ENCODE measurements around the gene KCNS1. TPM values are rescaled to one million over a fixed set of nuclear protein-coding genes. Genes with fewer than 3 reads are reported as not detected.

The KCNS1 gene
- total RNA-seq, 1 experiment from 2014 or later: not detected

GRCh38 chr20:45136911-45137310, 36.0 kb upstream of the KCNS1 start:
- H3K27me3 ChIP-seq (ENCODE audit: control insufficient read depth, insufficient read depth, low read length): peaks cover 3% of the 10 kb centered on the region; the same call in 1 of the 2 replicates
- intact Hi-C loops (cut with micrococcal nuclease; ENCODE audit: unreplicated experiment): loop anchor here (10.0 kb wide), 1 partner anchor 148 kb away; no protein-coding TSS in a partner anchor
- ChIA-PET CTCF (no interaction called here), POLR2A (interaction anchor here (0.6 kb wide), 2 partner anchors 76 to 117 kb away, joined by 4 to 10 read pairs; no protein-coding TSS in a partner anchor)
- TF ChIP-seq SIN3A (IDR thresholded peaks at IDR 0.05; ENCODE audit: borderline replicate concordance, insufficient read depth, low read depth, low read length): no peak
- TF ChIP-seq TCF7L2 (IDR thresholded peaks at IDR 0.05; ENCODE audit: low read depth, low read length): no peak
- no peak for TF ChIP-seq CTCF (IDR thresholded peaks at IDR 0.05)
- TF ChIP-seq REST (IDR thresholded peaks at IDR 0.05; ENCODE audit: insufficient read depth in 1 of 2, low read depth in 2 of 2, low read length in 1 of 2): no peak
- TF ChIP-seq POLR2AphosphoS5 (IDR thresholded peaks at IDR 0.05; ENCODE audit: low read depth, low read length): no peak
- H3K27ac ChIP-seq (ENCODE audit: low read length): no peak overlapping the region
- H3K36me3 ChIP-seq (ENCODE audit: control insufficient read depth, insufficient read depth, low read length): no peaks in the 10 kb centered on the region
- ATAC-seq (no peak), DNase-seq (ENCODE audit: low read depth, low spot score) (no peak)
- BruUV-seq (replicated peaks): no TSS peak
- H3K4me1 ChIP-seq (ENCODE audit: control insufficient read depth, insufficient read depth, low read length): no peaks in the 10 kb centered on the region
- in situ Hi-C loops (cut with HindIII; ENCODE audit: low pct_unique_long_range_greater_than_20kb, low sequenced_read_pairs): no loop called here
- H3K9me3 ChIP-seq (ENCODE audit: control insufficient read depth, insufficient read depth, low read depth, low read length): no peaks in the 10 kb centered on the region
- no peak overlapping the region for H3K4me3 ChIP-seq (ENCODE audit: low read depth in 2 of 2, low read length in 2 of 2)

- ATAC-seq: no peak
- H3K36me3 ChIP-seq (ENCODE audit: control insufficient read depth, insufficient read depth, low read length): no peaks in the 10 kb centered on the region
- peaks cover 14% of the 10 kb centered on the region for H3K27me3 ChIP-seq (ENCODE audit: control insufficient read depth, insufficient read depth, low read length)
- H3K27ac ChIP-seq (ENCODE audit: low read length): no peak overlapping the region
- no peak for DNase-seq (ENCODE audit: low read depth, low spot score)
- H3K4me3 ChIP-seq (ENCODE audit: low read depth in 2 of 2, low read length in 2 of 2): no peak overlapping the region
- no TSS peak for BruUV-seq (replicated peaks)
- CTCF ChIA-PET: no interaction called here
- POLR2A ChIA-PET: interaction anchor here (0.6 kb wide), 1 partner anchor 207 kb away, joined by 4 read pairs; no protein-coding TSS in a partner anchor
- in situ Hi-C loops (cut with HindIII; ENCODE audit: low pct_unique_long_range_greater_than_20kb, low sequenced_read_pairs): no loop called here
- intact Hi-C loops (cut with micrococcal nuclease; ENCODE audit: unreplicated experiment): no loop called here
- no peaks in the 10 kb centered on the region for H3K9me3 ChIP-seq (ENCODE audit: control insufficient read depth, insufficient read depth, low read depth, low read length)
- no peak for TF ChIP-seq POLR2AphosphoS5 (IDR thresholded peaks at IDR 0.05; ENCODE audit: low read depth, low read length)
- TF ChIP-seq CTCF (IDR thresholded peaks at IDR 0.05): no peak
- TF ChIP-seq REST (IDR thresholded peaks at IDR 0.05; ENCODE audit: insufficient read depth in 1 of 2, low read depth in 2 of 2, low read length in 1 of 2): no peak
- no peak for TF ChIP-seq SIN3A (IDR thresholded peaks at IDR 0.05; ENCODE audit: borderline replicate concordance, insufficient read depth, low read depth, low read length)
- TF ChIP-seq TCF7L2 (IDR thresholded peaks at IDR 0.05; ENCODE audit: low read depth, low read length): no peak
- no peaks in the 10 kb centered on the region for H3K4me1 ChIP-seq (ENCODE audit: control insufficient read depth, insufficient read depth, low read length)
Observed at GRCh38 chr20:45128099-45128498, 27.2 kb upstream of the KCNS1 start.

Data from Panc1 (cell line).